ENCODE data around the gene ARL5C. TPM values are rescaled to one million over a fixed set of nuclear protein-coding genes. Genes with fewer than 3 reads are reported as not detected.
"Not testable (repeated sequence)": the region's sequence is repeated elsewhere in the genome, so short reads cannot be mapped to it uniquely, and the experiment has no call there.

The ARL5C gene
- total RNA-seq, 2 donors from 2014 or later = not detected

GRCh38 chr17:39139161-39139511 is 26.8 kb downstream of the ARL5C start:
- no peak for ATAC-seq
- peaks cover 3% of the 10 kb centered on the region for H3K4me1 Mint-ChIP-seq
- no peaks in the 10 kb centered on the region for H3K9me3 ChIP-seq (ENCODE audit: control insufficient read depth, low read length, poor library complexity, severe bottlenecking)
- H3K36me3 Mint-ChIP-seq (ENCODE audit: low read depth) = peaks cover 3% of the 10 kb centered on the region
- no peak for DNase-seq
- no peak overlapping the region for H3K4me3 Mint-ChIP-seq
- H3K27me3 Mint-ChIP-seq = no peaks in the 10 kb centered on the region
- H3K27ac Mint-ChIP-seq = no peak overlapping the region

DNA sequence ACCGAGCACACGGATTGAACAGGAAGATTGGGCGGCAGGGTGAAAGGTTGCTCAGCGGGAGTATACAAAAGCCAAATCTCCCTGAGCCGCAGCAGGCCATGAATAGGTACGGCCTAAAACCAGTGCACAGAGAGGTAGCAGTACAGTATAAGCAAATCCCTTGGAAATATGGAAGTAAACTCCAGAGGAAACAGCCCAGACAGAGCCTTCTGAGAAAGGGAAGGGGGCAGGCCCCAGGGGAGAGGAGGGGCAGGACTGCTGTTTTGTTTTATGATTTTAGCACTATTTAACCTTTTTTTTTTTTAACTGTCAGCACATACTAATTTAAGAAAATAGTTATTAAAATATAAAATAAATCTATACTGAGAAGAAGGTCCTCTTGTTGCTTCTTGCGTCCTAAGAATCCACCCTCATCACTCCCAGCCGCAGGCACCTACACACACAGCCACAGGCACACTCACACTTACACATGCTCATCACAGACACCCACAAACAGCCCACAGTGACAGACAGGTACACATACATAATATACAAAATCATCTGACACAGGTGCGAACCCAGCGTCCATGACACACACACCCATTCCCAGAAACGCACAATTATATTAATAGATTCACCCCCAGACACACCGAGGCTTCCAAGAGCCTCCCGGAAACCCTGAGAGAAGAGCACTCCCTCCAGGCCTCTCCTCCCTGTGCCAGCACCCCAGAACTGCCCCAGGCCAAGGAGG is 27.4 kb downstream of the ARL5C start:
- no peaks in the 10 kb centered on the region for H3K9me3 ChIP-seq (ENCODE audit: control insufficient read depth, low read length, poor library complexity, severe bottlenecking)
- Mint-ChIP-seq H3K4me1 (peaks cover 3% of the 10 kb centered on the region), H3K4me3 (no peak overlapping the region), H3K36me3 (ENCODE audit: low read depth) (peaks cover 3% of the 10 kb centered on the region), H3K27me3 (no peaks in the 10 kb centered on the region), H3K27ac (no peak overlapping the region)
- ATAC-seq = no peak
- no peak for DNase-seq

- Mint-ChIP-seq H3K27ac (no peak overlapping the region), H3K4me1 (peaks cover 3% of the 10 kb centered on the region), H3K4me3 (no peak overlapping the region), H3K27me3 (no peaks in the 10 kb centered on the region), H3K36me3 (ENCODE audit: low read depth) (peaks cover 3% of the 10 kb centered on the region)
- ATAC-seq (no peak), DNase-seq (no peak)
- no peaks in the 10 kb centered on the region for H3K9me3 ChIP-seq (ENCODE audit: control insufficient read depth, low read length, poor library complexity, severe bottlenecking)
These were observed 31.1 kb downstream of the ARL5C start for GRCh38 chr17:39134878-39135277.

- Mint-ChIP-seq H3K4me3 (no peak overlapping the region), H3K4me1 (no peaks in the 10 kb centered on the region), H3K27me3 (no peaks in the 10 kb centered on the region), H3K36me3 (ENCODE audit: low read depth) (peaks cover 3% of the 10 kb centered on the region), H3K27ac (no peak overlapping the region)
- DNase-seq (no peak), ATAC-seq (no peak)
- H3K9me3 ChIP-seq (ENCODE audit: control insufficient read depth, low read length, poor library complexity, severe bottlenecking) = no peaks in the 10 kb centered on the region
These were observed 33.8 kb downstream of the ARL5C start for GRCh38 chr17:39132192-39132610.

- no peak overlapping the region for H3K4me3 Mint-ChIP-seq
- H3K9me3 ChIP-seq (ENCODE audit: control insufficient read depth, low read length, poor library complexity, severe bottlenecking) = no peaks in the 10 kb centered on the region
- peak overlapping the region; percentile 45 for H3K27ac Mint-ChIP-seq
- DNase-seq (no peak), ATAC-seq (no peak)
- no peaks in the 10 kb centered on the region for H3K27me3 Mint-ChIP-seq
- H3K36me3 Mint-ChIP-seq (ENCODE audit: low read depth) = peaks cover under 1% of the 10 kb centered on the region
- H3K4me1 Mint-ChIP-seq = no peaks in the 10 kb centered on the region
These were observed 34.3 kb downstream of the ARL5C start for GRCh38 chr17:39131616-39132015.

GRCh38 chr17:39130205-39130604 is 35.8 kb downstream of the ARL5C start:
- Mint-ChIP-seq H3K36me3 (ENCODE audit: low read depth) (no peaks in the 10 kb centered on the region), H3K27me3 (no peaks in the 10 kb centered on the region), H3K27ac (no peak overlapping the region), H3K4me3 (no peak overlapping the region), H3K4me1 (peaks cover under 1% of the 10 kb centered on the region)
- no peaks in the 10 kb centered on the region for H3K9me3 ChIP-seq (ENCODE audit: control insufficient read depth, low read length, poor library complexity, severe bottlenecking)
- DNase-seq = no peak
- no peak for ATAC-seq

GRCh38 chr17:39129544-39129943 is 36.4 kb downstream of the ARL5C start:
- not testable (repeated sequence) for ATAC-seq; H3K36me3 Mint-ChIP-seq (ENCODE audit: low read depth); H3K27me3 Mint-ChIP-seq; H3K4me3 Mint-ChIP-seq; H3K9me3 ChIP-seq (ENCODE audit: control insufficient read depth, low read length, poor library complexity, severe bottlenecking); H3K4me1 Mint-ChIP-seq; DNase-seq; H3K27ac Mint-ChIP-seq

DNA sequence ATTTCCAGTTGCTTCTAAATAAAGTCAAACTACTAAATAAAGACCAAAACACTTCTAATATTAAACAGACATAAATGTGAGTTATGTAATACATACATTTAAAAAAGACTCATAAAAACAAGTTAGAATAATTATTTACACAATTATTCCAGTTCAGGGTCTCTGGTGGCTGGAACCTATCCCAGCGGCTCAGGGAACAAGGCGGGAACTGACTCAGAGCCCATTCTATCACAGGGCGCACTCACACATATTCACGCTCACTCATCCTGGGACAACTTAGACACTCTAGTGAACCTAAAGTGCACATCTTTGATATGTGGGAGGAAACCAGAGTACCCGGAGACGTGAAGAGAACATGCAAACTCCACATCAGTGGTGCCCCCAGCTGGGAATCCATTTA is 39.5 kb downstream of the ARL5C start:
- no peaks in the 10 kb centered on the region for H3K36me3 Mint-ChIP-seq (ENCODE audit: low read depth)
- DNase-seq = no peak
- no peaks in the 10 kb centered on the region for H3K27me3 Mint-ChIP-seq
- H3K27ac Mint-ChIP-seq = peak overlapping the region; percentile 57
- H3K4me3 Mint-ChIP-seq = no peak overlapping the region
- ATAC-seq = no peak
- no peaks in the 10 kb centered on the region for H3K9me3 ChIP-seq (ENCODE audit: control insufficient read depth, low read length, poor library complexity, severe bottlenecking)
- peaks cover 3% of the 10 kb centered on the region for H3K4me1 Mint-ChIP-seq

GRCh38 chr17:39125143-39125875 is 40.7 kb downstream of the ARL5C start:
- Mint-ChIP-seq H3K4me3 (no peak overlapping the region), H3K4me1 (peaks cover 3% of the 10 kb centered on the region), H3K27ac (no peak overlapping the region), H3K27me3 (no peaks in the 10 kb centered on the region), H3K36me3 (ENCODE audit: low read depth) (no peaks in the 10 kb centered on the region)
- ATAC-seq (no peak), DNase-seq (no peak)
- H3K9me3 ChIP-seq (ENCODE audit: control insufficient read depth, low read length, poor library complexity, severe bottlenecking) = no peaks in the 10 kb centered on the region

DNA sequence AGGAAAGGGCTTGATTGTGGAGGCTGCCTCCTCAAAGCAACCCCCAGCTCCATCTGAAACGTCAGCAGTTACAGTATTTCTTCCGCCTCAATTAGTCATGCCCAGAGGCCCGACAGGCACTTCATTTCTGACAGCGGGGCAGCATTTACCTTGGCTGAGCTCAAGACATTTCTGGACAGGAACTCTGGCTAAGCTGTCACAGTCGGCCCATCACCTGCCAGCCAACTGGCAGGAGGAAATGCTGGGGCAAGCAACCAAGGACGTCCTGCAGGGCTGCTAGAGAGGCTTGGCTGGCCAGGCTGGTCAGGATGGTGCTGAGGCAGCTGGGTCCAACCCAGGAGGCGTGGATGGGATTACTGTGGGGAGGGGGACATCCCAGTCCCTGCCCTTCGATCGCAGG is 42.3 kb downstream of the ARL5C start:
- no peaks in the 10 kb centered on the region for H3K36me3 Mint-ChIP-seq (ENCODE audit: low read depth)
- ATAC-seq (no peak), DNase-seq (no peak)
- H3K27ac Mint-ChIP-seq = no peak overlapping the region
- H3K4me3 Mint-ChIP-seq = no peak overlapping the region
- no peaks in the 10 kb centered on the region for H3K9me3 ChIP-seq (ENCODE audit: control insufficient read depth, low read length, poor library complexity, severe bottlenecking)
- H3K27me3 Mint-ChIP-seq = no peaks in the 10 kb centered on the region
- H3K4me1 Mint-ChIP-seq = peaks cover 3% of the 10 kb centered on the region

GRCh38 chr17:39122991-39123390 is 43.0 kb downstream of the ARL5C start:
- no peaks in the 10 kb centered on the region for H3K27me3 Mint-ChIP-seq
- no peaks in the 10 kb centered on the region for H3K9me3 ChIP-seq (ENCODE audit: control insufficient read depth, low read length, poor library complexity, severe bottlenecking)
- ATAC-seq (no peak), DNase-seq (no peak)
- H3K27ac Mint-ChIP-seq = no peak overlapping the region
- H3K36me3 Mint-ChIP-seq (ENCODE audit: low read depth) = no peaks in the 10 kb centered on the region
- peaks cover 8% of the 10 kb centered on the region for H3K4me1 Mint-ChIP-seq
- no peak overlapping the region for H3K4me3 Mint-ChIP-seq

DNA sequence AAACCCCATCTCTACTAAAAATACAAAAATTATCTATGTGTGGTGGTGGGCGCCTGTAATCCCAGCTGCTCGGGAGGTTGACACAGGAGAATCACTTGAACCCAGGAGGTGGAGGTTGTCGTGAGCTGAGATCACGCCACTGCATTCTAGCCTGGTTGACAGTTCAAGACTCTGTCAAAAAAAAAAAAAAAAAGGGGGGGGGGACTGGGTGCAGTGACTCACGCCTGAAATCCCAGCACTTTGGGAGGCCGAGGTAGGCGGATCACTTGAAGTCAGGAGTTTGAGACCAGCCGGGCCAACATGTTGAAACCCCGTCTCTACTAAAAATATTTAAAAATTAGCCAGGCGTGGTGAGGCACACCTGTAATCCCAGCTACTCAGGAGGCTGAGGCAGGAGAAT is 44.0 kb downstream of the ARL5C start:
- ATAC-seq; H3K27me3 Mint-ChIP-seq; H3K9me3 ChIP-seq (ENCODE audit: control insufficient read depth, low read length, poor library complexity, severe bottlenecking); H3K27ac Mint-ChIP-seq; H3K36me3 Mint-ChIP-seq (ENCODE audit: low read depth); DNase-seq; H3K4me1 Mint-ChIP-seq; H3K4me3 Mint-ChIP-seq: not testable (repeated sequence)

DNA sequence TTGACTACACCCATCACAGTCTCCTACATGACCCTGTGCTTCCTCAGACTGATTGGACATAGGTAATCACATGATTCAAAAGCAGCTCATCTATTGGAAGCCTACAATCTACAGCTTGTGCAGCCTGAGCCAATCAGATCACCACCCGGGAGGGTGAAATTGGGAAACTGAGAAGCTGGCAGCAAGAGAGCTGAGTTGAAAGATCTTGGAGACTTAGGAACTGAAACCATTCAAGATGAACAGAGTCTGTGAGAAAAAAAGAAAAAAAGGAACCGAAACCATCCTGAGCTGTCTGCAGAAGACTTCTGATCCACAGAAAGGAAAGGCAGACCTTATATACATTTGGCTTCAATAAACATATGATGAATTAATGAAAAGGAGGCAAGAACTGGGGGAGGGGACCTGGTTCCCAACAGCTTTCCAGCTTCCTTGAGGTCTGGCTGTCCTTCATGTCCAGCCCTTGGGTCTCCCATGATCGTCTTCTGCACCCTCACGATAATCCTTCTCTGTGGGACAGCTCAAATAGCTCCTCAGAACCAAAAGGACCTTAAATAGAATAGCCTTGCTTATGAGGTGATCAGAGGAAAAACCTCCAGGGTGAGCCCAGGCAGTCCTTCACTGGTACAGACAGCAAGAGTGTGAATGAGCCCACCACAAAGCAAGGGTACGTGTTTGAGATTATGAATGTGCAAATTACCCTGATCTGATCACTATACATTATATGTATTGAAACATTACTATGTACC is 47.1 kb downstream of the ARL5C start:
- DNase-seq (no peak), ATAC-seq (peak; percentile 42)
- Mint-ChIP-seq H3K36me3 (ENCODE audit: low read depth) (peaks cover 2% of the 10 kb centered on the region), H3K27me3 (no peaks in the 10 kb centered on the region), H3K27ac (peak overlapping the region; percentile 27), H3K4me1 (peaks cover 7% of the 10 kb centered on the region), H3K4me3 (no peak overlapping the region)
- no peaks in the 10 kb centered on the region for H3K9me3 ChIP-seq (ENCODE audit: control insufficient read depth, low read length, poor library complexity, severe bottlenecking)
